ENCODE data around the gene TEC.

The TEC gene

GRCh38 chr4:48112017-48112667 is 157.5 kb downstream of the TEC start:
- TF ChIP-seq TEAD4 (IDR thresholded peaks at IDR 0.05) (no peak), EGR1 (IDR thresholded peaks at IDR 0.05) (no peak), RAD21 (IDR thresholded peaks at IDR 0.05; ENCODE audit: low read depth) (no peak), REST (IDR thresholded peaks at IDR 0.05; ENCODE audit: low read depth) (no peak), YY1 (IDR thresholded peaks at IDR 0.05; ENCODE audit: low read depth) (no peak)
- TF ChIP-seq, protein P1, sequence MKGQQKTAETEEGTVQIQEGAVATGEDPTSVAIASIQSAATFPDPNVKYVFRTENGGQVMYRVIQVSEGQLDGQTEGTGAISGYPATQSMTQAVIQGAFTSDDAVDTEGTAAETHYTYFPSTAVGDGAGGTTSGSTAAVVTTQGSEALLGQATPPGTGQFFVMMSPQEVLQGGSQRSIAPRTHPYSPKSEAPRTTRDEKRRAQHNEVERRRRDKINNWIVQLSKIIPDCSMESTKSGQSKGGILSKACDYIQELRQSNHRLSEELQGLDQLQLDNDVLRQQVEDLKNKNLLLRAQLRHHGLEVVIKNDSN (IDR thresholded peaks at IDR 0.05): no peak

- TF ChIP-seq CREB1 (IDR thresholded peaks at IDR 0.05; ENCODE audit: low read depth): no peak
Measured at GRCh38 chr4:48110452-48110978, 159.1 kb downstream of the TEC start.

GRCh38 chr4:48109413-48110263 is 160.0 kb downstream of the TEC start:
- TF ChIP-seq NFIC (IDR thresholded peaks at IDR 0.05): no peak
- TF ChIP-seq FOXM1 (IDR thresholded peaks at IDR 0.05; ENCODE audit: borderline replicate concordance, low read depth): no peak
- no peak for TF ChIP-seq TCF12 (IDR thresholded peaks at IDR 0.05; ENCODE audit: low read depth)
- TF ChIP-seq RAD21 (IDR thresholded peaks at IDR 0.05; ENCODE audit: low read depth): peak; percentile 66
- TF ChIP-seq, protein P1 (IDR thresholded peaks at IDR 0.05): no peak

- TF ChIP-seq EGR1 (IDR thresholded peaks at IDR 0.05): no peak
- no peak for TF ChIP-seq YY1 (IDR thresholded peaks at IDR 0.05; ENCODE audit: low read depth)
- no peak for TF ChIP-seq NFIC (IDR thresholded peaks at IDR 0.05)
- TF ChIP-seq RAD21 (IDR thresholded peaks at IDR 0.05; ENCODE audit: low read depth): no peak
- TF ChIP-seq ZBTB7A (IDR thresholded peaks at IDR 0.05; ENCODE audit: low read depth): no peak
- TF ChIP-seq REST (IDR thresholded peaks at IDR 0.05; ENCODE audit: low read depth): no peak
- TF ChIP-seq TCF12 (IDR thresholded peaks at IDR 0.05; ENCODE audit: low read depth): no peak
- no peak for TF ChIP-seq TEAD4 (IDR thresholded peaks at IDR 0.05)
- no peak for TF ChIP-seq TAF1 (IDR thresholded peaks at IDR 0.05; ENCODE audit: low read depth)
- TF ChIP-seq FOXM1 (IDR thresholded peaks at IDR 0.05; ENCODE audit: borderline replicate concordance, low read depth): no peak
Measured at GRCh38 chr4:48108309-48109073, 161.1 kb downstream of the TEC start.

- TF ChIP-seq TCF12 (IDR thresholded peaks at IDR 0.05; ENCODE audit: low read depth) (no peak), EGR1 (IDR thresholded peaks at IDR 0.05) (no peak), TAF1 (IDR thresholded peaks at IDR 0.05; ENCODE audit: low read depth) (no peak), TEAD4 (IDR thresholded peaks at IDR 0.05) (no peak), YY1 (IDR thresholded peaks at IDR 0.05; ENCODE audit: low read depth) (no peak), ZBTB7A (IDR thresholded peaks at IDR 0.05; ENCODE audit: low read depth) (no peak), CEBPB (IDR thresholded peaks at IDR 0.05) (no peak), REST (IDR thresholded peaks at IDR 0.05; ENCODE audit: low read depth) (no peak), EP300 (IDR thresholded peaks at IDR 0.05; ENCODE audit: borderline replicate concordance) (no peak), NFIC (IDR thresholded peaks at IDR 0.05) (no peak), RAD21 (IDR thresholded peaks at IDR 0.05; ENCODE audit: low read depth) (no peak), FOXM1 (IDR thresholded peaks at IDR 0.05; ENCODE audit: borderline replicate concordance, low read depth) (no peak), CREB1 (IDR thresholded peaks at IDR 0.05; ENCODE audit: low read depth) (no peak), MAX (IDR thresholded peaks at IDR 0.05) (no peak)
- TF ChIP-seq, protein P1 (IDR thresholded peaks at IDR 0.05): no peak
Measured at GRCh38 chr4:48105230-48105629, 164.4 kb downstream of the TEC start.
